Bronchial epithelial cell (primary cell): Measurements from ENCODE around the gene MTCH2. TPM values are rescaled to one million over a fixed set of nuclear protein-coding genes. Genes with fewer than 3 reads are reported as not detected.

Experiments
- DNase-seq: peaks from one replicate; pipeline ENCODE4 v3.0.0-alpha.2; 2010; ENCODE audit warnings: low read depth
- FAIRE-seq: peaks from 2 replicates; lab custom pipeline; 2011; peaks lifted over from hg19 to GRCh38; lab: Jason Lieb, UNC
- H3K27me3 ChIP-seq: 2 replicates; pipeline ENCODE4 v1.5.1; 2011; ENCODE audit warnings: low read length; ENCODE audit not compliant: control insufficient read depth, insufficient read depth
- H3K36me3 ChIP-seq: 2 replicates; pipeline ENCODE4 v1.5.1; 2011; ENCODE audit warnings: low read length; ENCODE audit not compliant: control insufficient read depth, insufficient read depth
- H3K4me3 ChIP-seq: 2 replicates; pipeline ENCODE4 v1.5.1; 2011; ENCODE audit warnings: mild to moderate bottlenecking, low read depth, low read length, control low read depth
- CTCF ChIP-seq: IDR thresholded peaks from 2 replicates; pipeline ENCODE4 v1.5.1; 2011; ENCODE audit warnings: mild to moderate bottlenecking, moderate library complexity, low read length, control low read depth, inconsistent platforms; ENCODE audit not compliant: insufficient read depth, severe bottlenecking
- total RNA-seq: library from RNA; depleted of rRNA; stranded (reverse); fragments of >200 nt; gene quantifications from 2 replicates; pipeline ENCODE4 v1.2.1, GENCODE V29; 2014

The MTCH2 gene
- total RNA-seq, 1 donor from 2014 or later = 130 TPM

GRCh38 chr11:47578524-47579494 lies 63.5 kb downstream of the MTCH2 start, which contains the start of the genes KBTBD4 and NDUFS3:
Gene KBTBD4 (minus strand): TSS chr11:47578970. CDS start chr11:47578951, 19 bp downstream.
Gene NDUFS3 (plus strand): TSS chr11:47579074. CDS start chr11:47579092, 18 bp downstream.
- Histone ChIP-seq H3K27me3 (no peaks in the 10 kb centered on the region), H3K4me3 (peak within 1 kb of the TSS; percentile 98), H3K36me3 (peaks cover 23% of the 10 kb centered on the region)
- FAIRE-seq (no peak), DNase-seq (peak; percentile 67)
- no peak for TF ChIP-seq CTCF

- Histone ChIP-seq H3K36me3 (peaks cover 20% of the 10 kb centered on the region), H3K4me3 (no peak overlapping the region), H3K27me3 (no peaks in the 10 kb centered on the region)
- no peak for TF ChIP-seq CTCF
- no peak for DNase-seq
- FAIRE-seq = no peak
Observed at GRCh38 chr11:47577460-47578041, 64.8 kb downstream of the MTCH2 start.

GRCh38 chr11:47573321-47573720 lies 69.0 kb downstream of the MTCH2 start:
- DNase-seq = no peak
- no peak for FAIRE-seq

GRCh38 chr11:47572715-47573255 lies 69.6 kb downstream of the MTCH2 start:
- FAIRE-seq = no peak
- no peak overlapping the region for H3K4me3 ChIP-seq
- peaks cover 14% of the 10 kb centered on the region for H3K36me3 ChIP-seq

More at GRCh38 chr11:47573321-47573720, 69.0 kb downstream of the MTCH2 start:
- Histone ChIP-seq H3K36me3 (peaks cover 14% of the 10 kb centered on the region), H3K27me3 (no peaks in the 10 kb centered on the region), H3K4me3 (no peak overlapping the region)
- no peak for TF ChIP-seq CTCF

GRCh38 chr11:47571895-47572294 lies 70.5 kb downstream of the MTCH2 start:
- H3K27me3 ChIP-seq = no peaks in the 10 kb centered on the region
- FAIRE-seq (no peak), DNase-seq (peak; percentile 38)
- H3K36me3 ChIP-seq = peaks cover 14% of the 10 kb centered on the region
- no peak for TF ChIP-seq CTCF
- H3K4me3 ChIP-seq = no peak overlapping the region

More at GRCh38 chr11:47572715-47573255, 69.6 kb downstream of the MTCH2 start:
- no peak for TF ChIP-seq CTCF
- H3K27me3 ChIP-seq = no peaks in the 10 kb centered on the region
- DNase-seq = no peak
